A673 (cell line): ENCODE measurements around the gene ACTN4. TPM values are rescaled to one million over a fixed set of nuclear protein-coding genes. Genes with fewer than 3 reads are reported as not detected.

Experiments used
- BruUV-seq: library from RNA; stranded (reverse); fragments of 400-500 nt; replicated peaks from 2 replicates; lab custom pipeline; 2021; lab: Mats Ljungman, UMichigan
- CTCF ChIA-PET: fragments of 300-600 bp; sonication (Branson Sonifier 250); formaldehyde crosslinking; loops from one replicate; lab custom pipeline; 2022; ENCODE audit warnings: antibody characterized with exemption; lab: Charles Lee
- POLR2A ChIA-PET: fragments of 300-600 bp; sonication (Branson Sonifier 250); formaldehyde crosslinking; loops from one replicate; lab custom pipeline; 2022; ENCODE audit warnings: antibody characterized with exemption; ENCODE audit not compliant: low non-redundant PET; lab: Charles Lee
- DNase-seq: peaks from one replicate; pipeline ENCODE4 v3.0.0-alpha.2; 2015; ENCODE audit warnings: low spot score
- H3K27ac ChIP-seq: fragments of 200-600 bp; sonication (generic); 2 replicates; pipeline ENCODE4 v1.5.1; 2016; ENCODE audit warnings: mixed run types, low read depth, mild to moderate bottlenecking, mixed read lengths, antibody characterized with exemption, low read length; ENCODE audit not compliant: poor library complexity, severe bottlenecking
- H3K27me3 ChIP-seq: fragments of 200-600 bp; sonication (generic); replicated peaks from 2 replicates; pipeline ENCODE4 v1.6.1; 2017; ENCODE audit warnings: mixed run types, low read depth, mild to moderate bottlenecking, mixed read lengths, antibody characterized with exemption, low read length; ENCODE audit not compliant: insufficient read depth, poor library complexity
- H3K36me3 ChIP-seq: fragments of 200-600 bp; sonication (generic); 2 replicates; pipeline ENCODE4 v1.6.1; 2016; ENCODE audit warnings: mixed run types, mild to moderate bottlenecking, mixed read lengths, antibody characterized with exemption, low read length; ENCODE audit not compliant: insufficient read depth, poor library complexity, severe bottlenecking
- H3K4me1 ChIP-seq: fragments of 200-600 bp; sonication (generic); 2 replicates; pipeline ENCODE4 v1.6.1; 2017; ENCODE audit warnings: mixed run types, mild to moderate bottlenecking, mixed read lengths, antibody characterized with exemption, low read length; ENCODE audit not compliant: insufficient read depth, poor library complexity, severe bottlenecking
- H3K4me3 ChIP-seq: fragments of 200-600 bp; sonication (generic); 2 replicates; pipeline ENCODE4 v1.5.1; 2016; ENCODE audit warnings: low read depth, mixed run types, mild to moderate bottlenecking, mixed read lengths, low read length; ENCODE audit not compliant: poor library complexity, severe bottlenecking
- H3K9me3 ChIP-seq: fragments of 200-600 bp; sonication (generic); 2 replicates; pipeline ENCODE4 v1.6.1; 2016; ENCODE audit warnings: mixed run types, low read depth, mild to moderate bottlenecking, mixed read lengths, antibody characterized with exemption, low read length; ENCODE audit not compliant: poor library complexity, severe bottlenecking
- CTCF ChIP-seq: fragments of 300-800, 200-600 bp; sonication (generic); conservative IDR thresholded peaks from 2 replicates; pipeline ENCODE4 v1.5.1; 2017; ENCODE audit warnings: low read depth, mild to moderate bottlenecking, antibody characterized with exemption, low read length, moderate library complexity, mixed read lengths
- EZH2 ChIP-seq: fragments of 200-600 bp; sonication (generic); IDR thresholded peaks from 2 replicates; pipeline ENCODE4 v1.6.1; 2017; ENCODE audit warnings: borderline replicate concordance, low read depth, mild to moderate bottlenecking, mixed read lengths, antibody characterized with exemption, low read length; ENCODE audit not compliant: poor library complexity, severe bottlenecking
- intact Hi-C: fragments of 100-400 bp; cut with micrococcal nuclease; formaldehyde crosslinking; loops from one replicate; pipeline ENCODE4 v1.10.0; 2022; ENCODE audit not compliant: unreplicated experiment
- total RNA-seq: library from RNA; stranded (reverse); gene quantifications from 2 replicates; pipeline ENCODE4 v1.2.3, GENCODE V29; 2021

ACTN4 gene
- total RNA-seq, 1 experiment from 2014 or later: 397 TPM

- no peak for DNase-seq
- intact Hi-C loops: no loop called here
- Histone ChIP-seq H3K27ac (no peak overlapping the region), H3K4me1 (no peaks in the 10 kb centered on the region), H3K4me3 (no peak overlapping the region), H3K27me3 (no peaks in the 10 kb centered on the region), H3K9me3 (no peaks in the 10 kb centered on the region), H3K36me3 (no peaks in the 10 kb centered on the region)
- no TSS peak for BruUV-seq
- TF ChIP-seq EZH2: no peak
- TF ChIP-seq CTCF: no peak
- CTCF ChIA-PET: interaction anchor here (0.7 kb wide), 1 partner anchor 244 kb away, joined by 6 read pairs; no protein-coding TSS in a partner anchor
- POLR2A ChIA-PET: interaction anchor here (0.7 kb wide), 1 partner anchor 68 kb away, joined by 4 read pairs; the partner anchor contains the start of gene ECH1
Measured at GRCh38 chr19:38763795-38764220, 116.4 kb downstream of the ACTN4 start.

- H3K4me3 ChIP-seq: no peak overlapping the region
- BruUV-seq: no TSS peak
- ChIA-PET CTCF (no interaction called here), POLR2A (interaction anchor here (0.6 kb wide), 1 partner anchor 18 kb away, joined by 3 read pairs; no protein-coding TSS in a partner anchor)
- no peaks in the 10 kb centered on the region for H3K27me3 ChIP-seq
- TF ChIP-seq EZH2: no peak
- TF ChIP-seq CTCF: no peak
- H3K36me3 ChIP-seq: no peaks in the 10 kb centered on the region
- H3K4me1 ChIP-seq: no peaks in the 10 kb centered on the region
- DNase-seq: no peak
- H3K9me3 ChIP-seq: no peaks in the 10 kb centered on the region
- H3K27ac ChIP-seq: no peak overlapping the region
- intact Hi-C loops: no loop called here
Measured at GRCh38 chr19:38765214-38765613, 117.8 kb downstream of the ACTN4 start.

- H3K27ac ChIP-seq: no peak overlapping the region
- H3K9me3 ChIP-seq: no peaks in the 10 kb centered on the region
- no peak for TF ChIP-seq EZH2
- no peak for TF ChIP-seq CTCF
- POLR2A ChIA-PET: no interaction called here
- no peaks in the 10 kb centered on the region for H3K27me3 ChIP-seq
- no peak overlapping the region for H3K4me3 ChIP-seq
- intact Hi-C loops: no loop called here
- no peaks in the 10 kb centered on the region for H3K36me3 ChIP-seq
- CTCF ChIA-PET: no interaction called here
- BruUV-seq: no TSS peak
- H3K4me1 ChIP-seq: no peaks in the 10 kb centered on the region
- no peak for DNase-seq
Measured at GRCh38 chr19:38766276-38767047, 119.0 kb downstream of the ACTN4 start.
